ENCODE results near the gene GANC. TPM values are rescaled to one million over a fixed set of nuclear protein-coding genes. Genes with fewer than 3 reads are reported as not detected.

The GANC gene
- total RNA-seq, 1 donor from 2014 or later, result 12.5 TPM

Other genes with a start within 250 kb of the GANC start
- not detected in 2 replicates for gene PLA2G4D, start 178.6 kb upstream of the GANC start, total RNA-seq
- gene PLA2G4F, start 116.6 kb upstream of the GANC start, total RNA-seq, result 0.30 TPM in 1 of 2 replicates, not detected in the other
- gene VPS39, start 64.9 kb upstream of the GANC start, total RNA-seq, result 60.6 and 63.0 TPM in 2 replicates
- gene TMEM87A, start 232 bp downstream of the GANC start, total RNA-seq, result 39.6 and 40.9 TPM in 2 replicates
- 0.38 and 0.57 TPM in 2 replicates for gene CAPN3, start 86.3 kb downstream of the GANC start, total RNA-seq
- 60.3 and 69.6 TPM in 2 replicates for gene ZNF106, start 217.9 kb downstream of the GANC start, total RNA-seq
- gene SNAP23, start 222.4 kb downstream of the GANC start, total RNA-seq, result 122 and 124 TPM in 2 replicates